CD4-positive, alpha-beta T cell treated with Interleukin-6 at 100 ng/mL for 8 hours (primary cell): ENCODE results near the gene PDCD1.
A peak's percentile ranks its signal among the peaks of the same experiment; 100 is the strongest.
"Not testable (repeated sequence)": the region's sequence is repeated elsewhere in the genome, so short reads cannot be mapped to it uniquely, and the experiment has no call there.

Experiments
- DNase-seq: peaks from one replicate; pipeline ENCODE4 v3.0.0-alpha.2; 2020; ENCODE audit warnings: mixed read lengths, low spot score

Gene PDCD1

GRCh38 chr2:241858206-241859016 lies at the start of gene PDCD1:
PDCD1 (minus strand) TSS chr2:241858894; CDS start chr2:241858838, 56 bp downstream.
- DNase-seq, result peak; percentile 67

- DNase-seq, result not testable (repeated sequence)
Observed at GRCh38 chr2:241907831-241908230, 49.1 kb upstream of the PDCD1 start.

GRCh38 chr2:241906826-241907570 lies 48.3 kb upstream of the PDCD1 start:
- no peak for DNase-seq

GRCh38 chr2:241906378-241906770 lies 47.7 kb upstream of the PDCD1 start:
- DNase-seq, result not testable (repeated sequence)

GRCh38 chr2:241905716-241906377 lies 47.2 kb upstream of the PDCD1 start:
- DNase-seq, result no peak

GRCh38 chr2:241904791-241905710 lies 46.4 kb upstream of the PDCD1 start:
- no peak for DNase-seq

- no peak for DNase-seq
Observed at GRCh38 chr2:241904011-241904718, 45.5 kb upstream of the PDCD1 start.

- no peak for DNase-seq
Observed at GRCh38 chr2:241903121-241904010, 44.7 kb upstream of the PDCD1 start.

- DNase-seq, result no peak
Observed at GRCh38 chr2:241902357-241902991, 43.8 kb upstream of the PDCD1 start.

- no peak for DNase-seq
Observed at GRCh38 chr2:241901500-241902351, 43.0 kb upstream of the PDCD1 start.

GRCh38 chr2:241901018-241901380 lies 42.3 kb upstream of the PDCD1 start:
- DNase-seq, result no peak

GRCh38 chr2:241900251-241901017 lies 41.7 kb upstream of the PDCD1 start:
- no peak for DNase-seq

GRCh38 chr2:241898463-241899270 lies 40.0 kb upstream of the PDCD1 start:
- DNase-seq, result no peak

GRCh38 chr2:241897231-241897916 lies 38.7 kb upstream of the PDCD1 start:
- DNase-seq, result no peak

- no peak for DNase-seq
Observed at GRCh38 chr2:241896746-241897201, 38.1 kb upstream of the PDCD1 start.
